PC-3 (cell line): ENCODE measurements around the gene BMAL2. TPM values are rescaled to one million over a fixed set of nuclear protein-coding genes. Genes with fewer than 3 reads are reported as not detected.
A peak's percentile ranks its signal among the peaks of the same experiment; 100 is the strongest.

Source experiments
- ATAC-seq: fragments of 200-7000 bp; cut with Tn5 transposase; 2 replicates; pipeline ENCODE4 v1.9.1; 2020; ENCODE audit warnings: mild to moderate bottlenecking, moderate library complexity
- BruUV-seq: library from RNA; stranded (reverse); fragments of 400-500 nt; replicated peaks from 2 replicates; lab custom pipeline; 2021; lab: Mats Ljungman, UMichigan
- CTCF ChIA-PET: fragments of 300-600 bp; sonication (Branson Sonifier 250); formaldehyde crosslinking; loops from one replicate; lab custom pipeline; 2022; ENCODE audit warnings: antibody characterized with exemption; lab: Charles Lee
- POLR2A ChIA-PET: fragments of 300-600 bp; sonication (Branson Sonifier 250); formaldehyde crosslinking; loops from one replicate; lab custom pipeline; 2022; ENCODE audit warnings: antibody characterized with exemption; ENCODE audit not compliant: unreplicated experiment; lab: Charles Lee
- DNase-seq: peaks from one replicate; pipeline ENCODE4 v3.0.0-alpha.2; 2015
- H2AFZ ChIP-seq: fragments of 300-600 bp; sonication (generic); 2 replicates; pipeline ENCODE4 v1.6.0; 2016; ENCODE audit warnings: antibody characterized with exemption, low read length
- H3F3A ChIP-seq: fragments of 300-600 bp; sonication (generic); one replicate; pipeline ENCODE4 v1.6.0; 2017; ENCODE audit warnings: antibody characterized with exemption, low read length, control low read depth, mild to moderate bottlenecking; ENCODE audit not compliant: unreplicated experiment
- H3K27ac ChIP-seq: fragments of 300-600 bp; sonication (generic); 2 replicates; pipeline ENCODE4 v1.5.1; 2016; ENCODE audit warnings: mild to moderate bottlenecking, low read length
- H3K27me3 ChIP-seq: fragments of 300-600 bp; sonication (generic); 2 replicates; pipeline ENCODE4 v1.6.1; 2016; ENCODE audit warnings: low read length, mixed read lengths
- H3K36me3 ChIP-seq: fragments of 300-600 bp; sonication (generic); 2 replicates; pipeline ENCODE4 v1.6.1; 2016; ENCODE audit warnings: low read depth, mixed run types, low read length, mixed read lengths
- H3K4me1 ChIP-seq: fragments of 300-600 bp; sonication (generic); 2 replicates; pipeline ENCODE4 v1.5.1; 2016; ENCODE audit warnings: low read length; ENCODE audit not compliant: insufficient read depth
- H3K4me2 ChIP-seq: fragments of 300-600 bp; sonication (generic); 2 replicates; pipeline ENCODE4 v1.6.0; 2016; ENCODE audit warnings: low read length
- H3K4me3 ChIP-seq: fragments of 300-600 bp; sonication (generic); 2 replicates; pipeline ENCODE4 v1.5.1; 2016; ENCODE audit warnings: mild to moderate bottlenecking, low read length, mixed read lengths
- H3K79me2 ChIP-seq: fragments of 300-600 bp; sonication (generic); 2 replicates; pipeline ENCODE4 v1.6.1; 2017; ENCODE audit warnings: low read length, mixed read lengths
- H3K9ac ChIP-seq: fragments of 300-600 bp; sonication (generic); 2 replicates; pipeline ENCODE4 v1.6.0; 2016; ENCODE audit warnings: mild to moderate bottlenecking, low read length
- H3K9me2 ChIP-seq: fragments of 300-600 bp; sonication (generic); replicated peaks from 2 replicates; pipeline ENCODE4 v1.6.1; 2016; ENCODE audit warnings: mixed run types, low read length, mixed read lengths
- H3K9me3 ChIP-seq: fragments of 300-600 bp; sonication (generic); 2 replicates; pipeline ENCODE4 v1.6.1; 2016; ENCODE audit warnings: low read length, mixed read lengths
- H4K20me1 ChIP-seq: fragments of 300-600 bp; sonication (generic); 2 replicates; pipeline ENCODE4 v1.6.1; 2016; ENCODE audit warnings: low read length, mixed read lengths
- EZH2 ChIP-seq: fragments of 300-600 bp; sonication (generic); IDR thresholded peaks from one replicate; pipeline ENCODE4 v1.6.1; 2017; ENCODE audit warnings: antibody characterized with exemption, mild to moderate bottlenecking, low read length; ENCODE audit not compliant: unreplicated experiment
- EZH2phosphoT487 ChIP-seq: fragments of 300-600 bp; sonication (generic); IDR thresholded peaks from 2 replicates; pipeline ENCODE4 v1.6.1; 2018; ENCODE audit warnings: mild to moderate bottlenecking, antibody characterized with exemption, low read length, borderline replicate concordance
- intact Hi-C: fragments of 100-400 bp; cut with micrococcal nuclease; formaldehyde crosslinking; loops from 2 replicates; pipeline ENCODE4 v1.9.0; 2023
- total RNA-seq: library from RNA; depleted of rRNA; stranded (reverse); fragments of >200 nt; gene quantifications from 2 replicates; pipeline ENCODE4 v1.2.3, GENCODE V29; 2014
- TF ChIP-seq, protein P1 (sequence below): fragments of 300-600 bp; sonication (generic); conservative IDR thresholded peaks from 2 replicates; pipeline ENCODE4 v1.5.1; 2017; ENCODE audit warnings: antibody characterized with exemption, low read depth, mild to moderate bottlenecking, low read length

The BMAL2 gene
- total RNA-seq, 1 experiment from 2014 or later: 137 TPM

GRCh38 chr12:27332407-27332713, 276 bp upstream of the BMAL2 start:
- TF ChIP-seq, protein P1, sequence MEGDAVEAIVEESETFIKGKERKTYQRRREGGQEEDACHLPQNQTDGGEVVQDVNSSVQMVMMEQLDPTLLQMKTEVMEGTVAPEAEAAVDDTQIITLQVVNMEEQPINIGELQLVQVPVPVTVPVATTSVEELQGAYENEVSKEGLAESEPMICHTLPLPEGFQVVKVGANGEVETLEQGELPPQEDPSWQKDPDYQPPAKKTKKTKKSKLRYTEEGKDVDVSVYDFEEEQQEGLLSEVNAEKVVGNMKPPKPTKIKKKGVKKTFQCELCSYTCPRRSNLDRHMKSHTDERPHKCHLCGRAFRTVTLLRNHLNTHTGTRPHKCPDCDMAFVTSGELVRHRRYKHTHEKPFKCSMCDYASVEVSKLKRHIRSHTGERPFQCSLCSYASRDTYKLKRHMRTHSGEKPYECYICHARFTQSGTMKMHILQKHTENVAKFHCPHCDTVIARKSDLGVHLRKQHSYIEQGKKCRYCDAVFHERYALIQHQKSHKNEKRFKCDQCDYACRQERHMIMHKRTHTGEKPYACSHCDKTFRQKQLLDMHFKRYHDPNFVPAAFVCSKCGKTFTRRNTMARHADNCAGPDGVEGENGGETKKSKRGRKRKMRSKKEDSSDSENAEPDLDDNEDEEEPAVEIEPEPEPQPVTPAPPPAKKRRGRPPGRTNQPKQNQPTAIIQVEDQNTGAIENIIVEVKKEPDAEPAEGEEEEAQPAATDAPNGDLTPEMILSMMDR: no peak
- no peak for TF ChIP-seq EZH2phosphoT487
- TF ChIP-seq EZH2: no peak
- peaks cover 30% of the 10 kb centered on the region for H3F3A ChIP-seq
- H3K4me2 ChIP-seq: peak overlapping the region; percentile 93
- no peaks in the 10 kb centered on the region for H3K9me2 ChIP-seq
- H3K4me3 ChIP-seq: peak overlapping the region; percentile 83
- peaks cover 56% of the 10 kb centered on the region for H3K79me2 ChIP-seq
- intact Hi-C loops: loop anchor here (5.0 to 10.0 kb wide), 2 partner anchors 322 to 370 kb away; no protein-coding TSS in a partner anchor
- CTCF ChIA-PET: no interaction called here
- BruUV-seq: no TSS peak
- ATAC-seq: no peak
- H3K36me3 ChIP-seq: 0 out of 2 replicates have a peak, but pooled peaks cover 3% of the 10 kb centered on the region
- no peak for DNase-seq
- H3K4me1 ChIP-seq: peaks cover 62% of the 10 kb centered on the region
- POLR2A ChIA-PET: interaction anchor here (0.6 to 1.7 kb wide), 4 partner anchors 13 to 389 kb away, joined by 3 to 11 read pairs (median 4); no protein-coding TSS in a partner anchor
- no peaks in the 10 kb centered on the region for H4K20me1 ChIP-seq
- no peaks in the 10 kb centered on the region for H3K27me3 ChIP-seq
- H2AFZ ChIP-seq: peak overlapping the region; percentile 67
- H3K9me3 ChIP-seq: no peaks in the 10 kb centered on the region
- peak overlapping the region; percentile 95 for H3K27ac ChIP-seq
- H3K9ac ChIP-seq: peak overlapping the region; percentile 91

DNA sequence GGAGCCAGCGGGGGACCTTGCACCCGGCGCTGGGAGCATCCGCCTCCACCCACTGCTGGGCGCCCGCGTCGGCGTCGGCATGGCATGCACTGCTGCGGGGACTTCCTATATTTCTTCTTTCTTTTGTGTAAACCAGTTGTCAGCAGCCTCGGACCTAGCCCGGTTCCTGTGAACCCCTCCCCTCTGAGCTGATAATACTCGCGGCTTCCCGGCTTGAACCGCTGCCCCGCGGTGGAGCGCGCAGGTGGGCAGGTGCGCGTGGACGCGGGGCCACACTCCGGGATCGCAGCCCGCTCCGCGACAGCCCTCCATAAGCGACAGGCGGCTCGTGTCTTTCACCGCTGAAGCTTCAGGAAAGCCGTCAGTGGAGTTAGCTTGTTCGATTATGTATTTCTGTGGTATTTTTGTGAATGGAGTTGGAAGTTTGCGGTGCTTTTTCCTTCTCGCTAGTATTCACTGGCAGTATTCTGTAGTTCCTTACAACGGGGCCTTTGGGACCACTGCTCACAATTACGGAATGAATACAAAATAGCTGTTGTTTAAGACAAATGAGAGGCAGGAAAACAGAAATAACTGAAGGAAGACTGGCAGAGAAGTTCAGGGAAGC, 870 bp downstream of the BMAL2 start:
- POLR2A ChIA-PET: interaction anchor here (0.5 to 0.8 kb wide), 4 partner anchors 8 to 52 kb away, joined by 3 to 4 read pairs (median 4); no protein-coding TSS in a partner anchor
- peaks cover 73% of the 10 kb centered on the region for H3K4me1 ChIP-seq

More for the DNA sequence above, 870 bp downstream of the BMAL2 start:
- intact Hi-C loops: loop anchor here (5.0 to 10.0 kb wide), 2 partner anchors 321 to 369 kb away; no protein-coding TSS in a partner anchor
- H3K79me2 ChIP-seq: peaks cover 67% of the 10 kb centered on the region
- CTCF ChIA-PET: interaction anchor here (0.6 kb wide), 1 partner anchor 139 kb away, joined by 3 read pairs; no protein-coding TSS in a partner anchor
- H3K9me3 ChIP-seq: no peaks in the 10 kb centered on the region
- peaks cover 30% of the 10 kb centered on the region for H3F3A ChIP-seq
- peak overlapping the region; percentile 83 for H3K4me3 ChIP-seq
- no TSS peak for BruUV-seq
- no peaks in the 10 kb centered on the region for H4K20me1 ChIP-seq
- DNase-seq: peak; percentile 46
- H3K27me3 ChIP-seq: no peaks in the 10 kb centered on the region
- TF ChIP-seq, protein P1: no peak
- TF ChIP-seq EZH2phosphoT487 (no peak), EZH2 (no peak)
- ATAC-seq: peak; percentile 0
- peak overlapping the region; percentile 85 for H3K4me2 ChIP-seq
- H3K9me2 ChIP-seq: no peaks in the 10 kb centered on the region
- H3K9ac ChIP-seq: peak overlapping the region; percentile 91
- peak overlapping the region; percentile 95 for H3K27ac ChIP-seq
- peak overlapping the region; percentile 15 for H2AFZ ChIP-seq
- H3K36me3 ChIP-seq: 0 out of 2 replicates have a peak, but pooled peaks cover 3% of the 10 kb centered on the region
